ENCODE data around the gene SIRPG. TPM values are rescaled to one million over a fixed set of nuclear protein-coding genes. Genes with fewer than 3 reads are reported as not detected.

SIRPG gene
- total and polyA plus RNA-seq, 9 donors: 0.06 to 1.4 (median 0.24) TPM; not detected in 5

DNA sequence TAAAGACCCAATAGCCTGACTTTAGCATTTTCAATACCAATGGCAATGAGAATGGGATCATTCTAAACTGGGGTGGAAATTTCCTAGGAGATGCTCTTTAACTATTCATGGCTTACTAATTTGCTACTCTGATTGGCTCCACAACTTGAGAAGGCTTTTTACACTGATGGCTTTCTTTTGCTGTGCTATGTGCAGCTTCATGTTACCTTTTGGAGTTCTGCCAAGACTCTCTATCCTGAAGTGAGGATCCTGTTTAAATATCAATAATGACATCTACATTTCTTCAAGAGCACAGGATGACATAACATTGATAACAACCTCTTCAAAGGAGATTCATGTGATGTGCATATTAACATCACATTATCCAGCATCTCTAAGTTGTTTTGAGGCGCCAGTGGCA lies 43.4 kb upstream of the SIRPG start:
- Histone ChIP-seq H3K27ac (no peak overlapping the region), H3K9me3 (no peaks in the 10 kb centered on the region), H3K27me3 (no peaks in the 10 kb centered on the region), H3K36me3 (no peaks in the 10 kb centered on the region), H3K4me1 (ENCODE audit: insufficient read depth) (no peaks in the 10 kb centered on the region), H3K4me3 (no peak overlapping the region)
- WGBS, 3 donors: 57 to 68% (median 64%) methylated on average over 1 of the region's 1 CpG
- no peak for TF ChIP-seq EP300 (IDR thresholded peaks at IDR 0.05)
- TF ChIP-seq, protein P1, sequence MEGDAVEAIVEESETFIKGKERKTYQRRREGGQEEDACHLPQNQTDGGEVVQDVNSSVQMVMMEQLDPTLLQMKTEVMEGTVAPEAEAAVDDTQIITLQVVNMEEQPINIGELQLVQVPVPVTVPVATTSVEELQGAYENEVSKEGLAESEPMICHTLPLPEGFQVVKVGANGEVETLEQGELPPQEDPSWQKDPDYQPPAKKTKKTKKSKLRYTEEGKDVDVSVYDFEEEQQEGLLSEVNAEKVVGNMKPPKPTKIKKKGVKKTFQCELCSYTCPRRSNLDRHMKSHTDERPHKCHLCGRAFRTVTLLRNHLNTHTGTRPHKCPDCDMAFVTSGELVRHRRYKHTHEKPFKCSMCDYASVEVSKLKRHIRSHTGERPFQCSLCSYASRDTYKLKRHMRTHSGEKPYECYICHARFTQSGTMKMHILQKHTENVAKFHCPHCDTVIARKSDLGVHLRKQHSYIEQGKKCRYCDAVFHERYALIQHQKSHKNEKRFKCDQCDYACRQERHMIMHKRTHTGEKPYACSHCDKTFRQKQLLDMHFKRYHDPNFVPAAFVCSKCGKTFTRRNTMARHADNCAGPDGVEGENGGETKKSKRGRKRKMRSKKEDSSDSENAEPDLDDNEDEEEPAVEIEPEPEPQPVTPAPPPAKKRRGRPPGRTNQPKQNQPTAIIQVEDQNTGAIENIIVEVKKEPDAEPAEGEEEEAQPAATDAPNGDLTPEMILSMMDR (IDR thresholded peaks at IDR 0.05): no peak
- no peak for TF ChIP-seq POLR2A (IDR thresholded peaks at IDR 0.05)
- intact Hi-C loops (cut with DNase I): no loop called here
- DNase-seq: no peak

DNA sequence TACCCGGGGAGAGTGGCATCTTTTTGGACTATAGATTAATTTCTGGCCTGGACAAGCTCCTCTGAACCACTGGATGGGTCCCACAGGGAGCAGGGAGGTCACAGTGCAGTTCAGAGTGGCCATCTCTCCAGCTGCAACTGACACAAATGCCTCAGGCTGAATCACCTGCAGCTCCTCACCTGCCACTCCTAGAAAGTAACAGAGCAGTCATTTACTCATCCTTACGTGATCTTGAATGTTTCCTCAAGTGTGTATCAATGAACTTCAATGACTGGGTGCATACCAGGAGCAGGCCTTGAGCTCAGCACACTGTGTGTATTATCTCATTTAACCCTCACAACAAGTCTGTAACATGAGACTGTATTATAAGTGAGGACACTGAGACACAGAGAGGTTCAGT lies 40.0 kb upstream of the SIRPG start:
- H3K27me3 ChIP-seq: no peaks in the 10 kb centered on the region
- no peak overlapping the region for H3K4me3 ChIP-seq
- H3K9me3 ChIP-seq: no peaks in the 10 kb centered on the region
- intact Hi-C loops (cut with DNase I): no loop called here
- 62 to 76% (median 68%) methylated on average over 2 of the region's 2 CpGs for WGBS, 3 donors
- DNase-seq: no peak
- H3K27ac ChIP-seq: no peak overlapping the region
- H3K4me1 ChIP-seq (ENCODE audit: insufficient read depth): no peaks in the 10 kb centered on the region
- no peaks in the 10 kb centered on the region for H3K36me3 ChIP-seq
- TF ChIP-seq EP300 (IDR thresholded peaks at IDR 0.05) (no peak), POLR2A (IDR thresholded peaks at IDR 0.05) (no peak)
- TF ChIP-seq, protein P1 (IDR thresholded peaks at IDR 0.05): no peak

DNA sequence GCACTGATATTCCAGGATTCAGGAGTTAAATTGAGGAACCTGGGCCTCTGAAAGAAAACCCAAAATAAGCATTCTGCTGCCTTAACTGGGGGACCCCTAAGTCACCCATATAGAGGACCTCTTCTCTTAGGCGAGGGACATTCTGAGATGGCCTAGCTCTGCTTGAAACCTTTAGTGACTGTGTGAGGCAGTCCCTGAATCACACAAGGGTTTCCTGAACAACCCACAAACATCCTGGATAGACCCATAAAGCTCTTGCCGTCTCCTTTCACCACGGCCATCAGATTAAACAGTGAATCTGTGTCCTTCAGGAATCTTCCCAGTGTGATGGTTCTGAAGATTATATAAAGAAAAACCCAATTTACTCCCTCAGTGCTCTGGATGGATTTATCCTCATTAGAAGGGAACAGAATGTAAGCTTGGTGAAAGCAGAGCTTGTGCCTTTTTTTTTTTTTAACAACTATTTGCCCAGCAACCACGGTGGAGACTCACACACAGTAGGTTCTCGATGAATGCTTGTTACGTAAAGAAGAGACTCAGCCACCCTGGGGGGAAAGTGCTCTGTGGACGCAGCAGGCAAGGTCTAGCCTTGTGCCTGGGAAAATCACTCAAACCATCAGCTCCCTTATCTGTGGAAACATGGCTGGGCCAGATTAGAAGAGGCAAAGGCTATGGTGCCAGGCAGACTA lies 39.1 kb upstream of the SIRPG start:
- no peak for DNase-seq
- Histone ChIP-seq H3K27ac (no peak overlapping the region), H3K4me3 (no peak overlapping the region), H3K27me3 (no peaks in the 10 kb centered on the region), H3K36me3 (no peaks in the 10 kb centered on the region), H3K9me3 (no peaks in the 10 kb centered on the region), H3K4me1 (ENCODE audit: insufficient read depth) (no peaks in the 10 kb centered on the region)
- 73 to 79% (median 75%) methylated on average over 7 of the region's 7 CpGs for WGBS, 3 donors
- TF ChIP-seq, protein P1 (IDR thresholded peaks at IDR 0.05): no peak
- no peak for TF ChIP-seq POLR2A (IDR thresholded peaks at IDR 0.05)
- no peak for TF ChIP-seq EP300 (IDR thresholded peaks at IDR 0.05)
- intact Hi-C loops (cut with DNase I): no loop called here

DNA sequence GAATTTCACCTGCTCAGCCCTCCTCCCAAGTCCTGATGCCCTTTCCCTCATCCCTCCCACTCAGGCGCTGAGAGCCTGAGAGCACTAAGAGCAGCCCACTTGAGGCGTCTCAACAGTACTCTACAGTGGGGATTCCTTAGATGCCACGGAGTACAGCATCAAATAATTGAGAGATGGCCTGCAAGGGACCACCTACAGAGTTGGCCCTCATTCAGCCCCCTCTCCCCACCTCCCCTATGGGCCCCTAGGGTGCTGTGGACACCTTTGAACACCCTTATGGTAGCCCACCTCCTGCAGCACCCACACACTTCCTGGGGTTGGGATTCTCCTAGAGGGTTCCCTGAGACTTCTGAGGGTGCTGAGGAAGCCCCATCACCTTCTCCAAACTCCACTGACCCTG lies 37.1 kb upstream of the SIRPG start:
- no peaks in the 10 kb centered on the region for H3K4me1 ChIP-seq (ENCODE audit: insufficient read depth)
- H3K27ac ChIP-seq: no peak overlapping the region
- TF ChIP-seq, protein P1 (IDR thresholded peaks at IDR 0.05): no peak
- H3K36me3 ChIP-seq: no peaks in the 10 kb centered on the region
- no peaks in the 10 kb centered on the region for H3K27me3 ChIP-seq
- intact Hi-C loops (cut with DNase I): no loop called here
- no peak for DNase-seq
- H3K4me3 ChIP-seq: no peak overlapping the region
- H3K9me3 ChIP-seq: no peaks in the 10 kb centered on the region
- WGBS, 3 donors: 59 to 73% (median 63%) methylated on average over 3 of the region's 3 CpGs
